ENCODE results near the gene DOCK3. TPM values are rescaled to one million over a fixed set of nuclear protein-coding genes. Genes with fewer than 3 reads are reported as not detected.
"Not testable (repeated sequence)": the region's sequence is repeated elsewhere in the genome, so short reads cannot be mapped to it uniquely, and the experiment has no call there.

The DOCK3 gene
- total RNA-seq, 4 donors from 2014 or later: 4.0 to 6.3 (median 5.8) TPM

GRCh38 chr3:50972029-50972428, 297.3 kb downstream of the DOCK3 start:
- WGBS, 2 donors: 80 to 85% methylated on average over 1 to 2 of the region's 2 CpGs
- no peak overlapping the region for H3K27ac ChIP-seq
- H3K4me3 ChIP-seq: no peak overlapping the region
- no peaks in the 10 kb centered on the region for H3K27me3 ChIP-seq
- DNase-seq (ENCODE audit: low spot score in 2 of 2): no peak
- H3K36me3 ChIP-seq: no peaks in the 10 kb centered on the region
- peaks cover 0 to 37% (median 7%) of the 10 kb centered on the region in 4 donors for H3K9me3 ChIP-seq
- no peaks in the 10 kb centered on the region for H3K4me1 ChIP-seq
- no peak for TF ChIP-seq POLR2A (IDR thresholded peaks at IDR 0.05)
- no peak for TF ChIP-seq EP300 (IDR thresholded peaks at IDR 0.05)
- no peak for TF ChIP-seq CTCF (IDR thresholded peaks at IDR 0.05)

- H3K4me3 ChIP-seq; H3K4me1 ChIP-seq; H3K9me3 ChIP-seq; DNase-seq (ENCODE audit: low spot score in 2 of 2); H3K27me3 ChIP-seq; H3K27ac ChIP-seq; H3K36me3 ChIP-seq: not testable (repeated sequence)
- 82 to 87% methylated on average over 14 to 16 of the region's 18 CpGs for WGBS, 2 donors
These were observed 303.9 kb downstream of the DOCK3 start for GRCh38 chr3:50978586-50978985.

DNA sequence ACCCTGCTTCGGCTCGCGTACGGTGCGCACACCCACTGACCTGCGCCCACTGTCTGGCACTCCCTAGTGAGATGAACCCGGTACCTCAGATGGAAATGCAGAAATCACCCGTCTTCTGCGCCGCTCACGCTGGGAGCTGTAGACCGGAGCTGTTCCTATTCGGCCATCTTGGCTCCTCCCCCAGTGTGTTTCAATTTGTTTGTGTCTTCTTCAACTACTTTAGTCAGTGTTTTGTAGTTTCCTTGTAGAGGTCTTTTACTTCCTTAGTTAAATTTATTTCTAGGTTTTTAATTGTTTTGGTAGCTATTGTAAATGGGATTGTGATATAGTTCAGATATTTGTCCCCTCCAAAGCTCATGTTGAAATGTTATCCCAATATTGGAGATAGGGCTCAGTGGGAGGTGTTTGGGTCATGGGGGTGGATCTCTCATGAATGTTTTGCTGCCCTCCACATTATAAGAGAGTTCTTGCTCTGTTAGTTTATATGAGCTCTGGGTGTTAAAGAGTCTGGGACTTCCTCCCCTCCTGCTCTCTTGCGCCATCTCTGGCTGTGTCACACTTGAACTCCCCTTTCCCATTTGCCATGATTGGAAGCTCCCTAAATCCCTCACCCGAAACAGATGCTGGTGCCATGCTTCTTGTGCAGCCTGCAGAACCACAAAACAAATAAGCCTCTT, 304.4 kb downstream of the DOCK3 start:
- Histone ChIP-seq H3K4me3 (no peak overlapping the region), H3K4me1 (no peaks in the 10 kb centered on the region), H3K27ac (no peak overlapping the region), H3K27me3 (no peaks in the 10 kb centered on the region), H3K36me3 (no peaks in the 10 kb centered on the region), H3K9me3 (peaks cover 0 to 5% (median 0%) of the 10 kb centered on the region in 4 donors)
- TF ChIP-seq CTCF (IDR thresholded peaks at IDR 0.05): no peak
- no peak for TF ChIP-seq EP300 (IDR thresholded peaks at IDR 0.05)
- no peak for TF ChIP-seq POLR2A (IDR thresholded peaks at IDR 0.05)
- no peak for DNase-seq (ENCODE audit: low spot score in 2 of 2)
- WGBS, 2 donors: 93 to 95% methylated on average over 15 of the region's 15 CpGs

DNA sequence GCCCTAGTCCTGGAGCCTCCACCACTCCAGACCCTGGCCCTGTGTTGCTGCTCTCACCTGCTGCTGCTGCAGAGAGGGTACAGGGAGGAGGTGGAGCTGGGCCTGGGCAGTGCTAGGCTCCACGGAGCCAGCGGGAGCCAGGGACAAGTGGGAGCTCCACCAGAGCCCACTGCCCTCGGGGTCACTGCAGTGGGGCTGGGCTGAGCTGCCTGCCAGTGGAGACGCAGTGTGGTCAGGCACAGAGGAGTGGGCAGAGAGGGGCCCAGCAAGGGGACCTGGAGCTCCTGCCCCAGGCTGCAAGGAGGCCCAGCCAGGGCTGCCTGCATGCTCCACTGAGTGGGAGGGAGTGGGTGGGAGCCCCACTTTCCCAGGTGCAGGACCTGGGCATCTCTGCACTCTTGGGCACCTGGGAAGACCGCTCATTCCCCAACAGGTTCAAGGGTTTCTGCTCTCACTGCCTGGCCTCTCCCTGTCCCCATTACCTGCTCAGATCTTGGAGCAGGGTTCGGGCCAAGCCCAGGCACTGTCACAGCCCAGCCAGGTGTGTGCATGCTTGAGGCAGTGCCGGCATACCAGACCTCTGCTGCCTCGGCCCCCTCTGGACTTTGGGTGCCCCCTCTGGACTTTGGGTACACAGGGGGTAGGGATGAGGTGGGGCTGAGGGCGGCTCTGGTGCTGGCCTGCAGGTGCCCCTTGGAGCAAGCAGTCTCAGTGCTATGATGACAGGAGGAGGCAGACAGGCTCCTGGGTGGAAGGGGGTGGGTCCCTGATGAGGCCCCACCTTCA, 308.0 kb downstream of the DOCK3 start:
- no peak overlapping the region for H3K4me3 ChIP-seq
- H3K4me1 ChIP-seq: no peaks in the 10 kb centered on the region
- H3K9me3 ChIP-seq: peaks cover 0 to 5% (median 0%) of the 10 kb centered on the region in 4 donors
- H3K36me3 ChIP-seq: no peaks in the 10 kb centered on the region
- no peak overlapping the region for H3K27ac ChIP-seq
- no peak for TF ChIP-seq POLR2A (IDR thresholded peaks at IDR 0.05)
- no peak for TF ChIP-seq CTCF (IDR thresholded peaks at IDR 0.05)
- no peak for TF ChIP-seq EP300 (IDR thresholded peaks at IDR 0.05)
- WGBS, 2 donors: 82 to 87% methylated on average over 7 to 8 of the region's 9 CpGs
- DNase-seq (ENCODE audit: low spot score in 2 of 2): no peak
- H3K27me3 ChIP-seq: no peaks in the 10 kb centered on the region

GRCh38 chr3:50983887-50984286, 309.2 kb downstream of the DOCK3 start:
- TF ChIP-seq POLR2A (IDR thresholded peaks at IDR 0.05): no peak
- Histone ChIP-seq H3K27me3 (no peaks in the 10 kb centered on the region), H3K4me1 (no peaks in the 10 kb centered on the region), H3K4me3 (no peak overlapping the region), H3K9me3 (peaks cover 0 to 12% (median 0%) of the 10 kb centered on the region in 4 donors), H3K27ac (no peak overlapping the region), H3K36me3 (no peaks in the 10 kb centered on the region)
- WGBS, 2 donors: 82 to 97% methylated on average over 5 of the region's 5 CpGs
- no peak for DNase-seq (ENCODE audit: low spot score in 2 of 2)

DNA sequence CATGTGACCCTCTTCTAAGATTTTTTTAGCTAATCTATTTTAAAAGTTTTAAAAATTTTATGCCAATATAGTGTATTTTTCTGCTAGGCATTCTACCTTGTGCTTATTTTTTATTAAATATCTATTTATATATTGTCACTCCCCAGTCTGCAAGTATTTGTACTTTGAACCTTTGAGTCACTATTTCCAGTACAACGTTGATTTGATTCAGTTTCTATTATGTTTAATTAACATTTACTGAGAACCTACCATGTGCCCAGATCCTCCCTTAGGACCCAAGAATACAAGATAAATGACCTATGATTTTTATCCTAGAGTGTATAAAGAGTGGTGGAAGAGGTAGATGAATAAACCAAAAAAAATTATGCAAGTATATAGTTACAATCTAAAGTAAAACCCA, 311.2 kb downstream of the DOCK3 start:
- Histone ChIP-seq H3K36me3 (no peaks in the 10 kb centered on the region), H3K27ac (no peak overlapping the region), H3K4me1 (no peaks in the 10 kb centered on the region), H3K27me3 (no peaks in the 10 kb centered on the region), H3K4me3 (no peak overlapping the region), H3K9me3 (peaks cover 0 to 18% (median 0%) of the 10 kb centered on the region in 4 donors)
- WGBS, 2 donors: 65 to 70% methylated on average over 1 of the region's 1 CpG
- TF ChIP-seq CTCF (IDR thresholded peaks at IDR 0.05) (no peak), POLR2A (IDR thresholded peaks at IDR 0.05) (no peak)
- no peak for DNase-seq (ENCODE audit: low spot score in 2 of 2)
